Dermis microvascular lymphatic vessel endothelial cell (primary cell): ENCODE results near the gene MAPRE3. TPM values are rescaled to one million over a fixed set of nuclear protein-coding genes. Genes with fewer than 3 reads are reported as not detected.

ENCODE experiments used
- DNase-seq, 2 donors: peaks; one replicate each; pipeline versions ENCODE4 v3.0.0 to v3.0.0-alpha.2; 2010; ENCODE audit warnings: low read depth in 2 of 2
- total RNA-seq: library from RNA; depleted of rRNA; stranded (reverse); fragments of >200 nt; gene quantifications from 2 replicates; pipeline ENCODE4 v1.2.1, GENCODE V29; 2014

The MAPRE3 gene
- total RNA-seq, 1 donor from 2014 or later: 0.64 TPM

GRCh38 chr2:27010139-27010538, 39.7 kb downstream of the MAPRE3 start:
- DNase-seq: no peak

DNA sequence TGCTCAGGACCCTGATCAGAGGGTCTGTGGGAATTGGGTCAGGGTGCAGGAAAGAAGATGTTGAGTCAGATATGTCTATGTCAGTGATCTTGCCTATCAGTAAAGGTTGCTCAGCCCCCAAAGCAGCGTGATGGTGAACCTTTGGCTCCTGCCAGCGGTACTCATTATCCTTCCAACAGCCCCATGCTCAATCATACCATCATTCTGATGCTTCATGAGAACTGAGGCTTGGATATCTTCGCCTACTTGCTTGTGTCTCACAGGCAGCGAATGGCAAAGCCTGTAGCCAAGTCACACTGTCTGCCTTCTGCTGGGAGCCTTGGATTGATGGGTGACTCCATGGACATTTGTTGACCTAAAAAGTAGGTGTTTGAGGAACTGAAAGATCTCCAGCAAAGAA, 43.3 kb downstream of the MAPRE3 start:
- no peak for DNase-seq

GRCh38 chr2:27014771-27015433, 44.5 kb downstream of the MAPRE3 start:
- no peak for DNase-seq

GRCh38 chr2:27016801-27017325, 46.4 kb downstream of the MAPRE3 start:
- peak; percentile 43 to 72 for DNase-seq

GRCh38 chr2:27018142-27018541, 47.7 kb downstream of the MAPRE3 start:
- DNase-seq: no peak

DNA sequence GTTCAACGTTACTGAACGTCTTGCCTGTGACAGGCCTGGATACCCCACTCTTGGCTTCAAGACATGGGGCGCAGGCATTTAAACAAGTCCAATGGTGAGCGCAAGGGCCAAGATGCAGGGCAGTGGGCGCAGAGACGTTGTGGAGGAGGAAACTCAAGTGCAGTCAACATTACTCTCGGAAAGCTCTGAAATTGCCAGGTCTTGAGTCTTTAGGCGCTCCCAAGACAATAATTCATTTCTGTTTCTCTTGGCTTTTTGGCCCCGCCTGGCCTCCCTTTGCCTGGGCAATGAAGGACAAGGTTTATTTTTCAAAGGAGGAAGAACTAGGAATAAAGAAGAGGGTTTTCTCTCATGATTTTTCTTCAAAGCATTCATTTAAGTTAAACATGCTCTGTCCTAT, 49.0 kb downstream of the MAPRE3 start:
- DNase-seq: no peak

DNA sequence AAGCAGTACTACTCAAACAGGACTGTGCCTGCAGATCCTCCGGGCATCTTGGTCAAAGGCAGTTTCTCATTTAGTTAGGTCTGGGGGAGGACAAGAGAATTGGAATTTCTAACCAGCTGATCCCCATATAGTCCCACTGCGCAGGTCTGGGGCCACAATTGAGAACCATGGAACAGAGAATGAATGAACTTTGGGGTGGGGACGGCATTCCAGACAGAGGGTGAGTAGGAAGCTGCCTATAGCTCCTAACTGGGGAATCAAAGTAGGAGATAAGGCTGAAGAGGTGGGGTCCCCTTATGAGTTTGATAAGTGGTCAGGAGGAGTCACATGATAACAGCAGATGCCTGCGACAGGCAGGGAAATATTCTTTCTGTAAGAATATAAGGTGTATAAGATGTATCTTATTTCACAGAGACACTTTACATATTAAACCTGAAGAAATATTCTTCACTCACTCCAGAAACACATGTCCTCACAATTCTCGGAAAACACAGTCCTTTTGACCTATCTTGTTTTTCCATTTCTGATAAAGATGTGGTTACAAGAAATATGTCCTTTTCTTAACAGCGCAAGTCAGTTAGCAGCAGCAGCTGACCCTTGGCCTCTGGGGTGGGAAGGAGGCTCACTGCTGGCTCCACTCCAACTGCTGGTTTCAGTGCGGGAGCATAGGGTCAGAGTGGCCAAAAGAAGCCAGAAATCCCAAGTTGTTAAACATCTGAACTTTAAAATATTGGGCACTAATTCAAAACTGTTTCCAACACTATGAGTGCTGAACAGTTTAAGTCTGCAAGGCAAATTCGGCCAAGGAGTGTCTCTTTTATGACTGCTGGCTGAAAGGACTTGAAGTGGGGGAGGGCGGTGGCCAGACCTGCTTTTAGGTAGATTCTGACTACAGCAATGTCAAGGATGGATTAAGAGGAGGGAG, 49.8 kb downstream of the MAPRE3 start:
- DNase-seq: no peak

DNA sequence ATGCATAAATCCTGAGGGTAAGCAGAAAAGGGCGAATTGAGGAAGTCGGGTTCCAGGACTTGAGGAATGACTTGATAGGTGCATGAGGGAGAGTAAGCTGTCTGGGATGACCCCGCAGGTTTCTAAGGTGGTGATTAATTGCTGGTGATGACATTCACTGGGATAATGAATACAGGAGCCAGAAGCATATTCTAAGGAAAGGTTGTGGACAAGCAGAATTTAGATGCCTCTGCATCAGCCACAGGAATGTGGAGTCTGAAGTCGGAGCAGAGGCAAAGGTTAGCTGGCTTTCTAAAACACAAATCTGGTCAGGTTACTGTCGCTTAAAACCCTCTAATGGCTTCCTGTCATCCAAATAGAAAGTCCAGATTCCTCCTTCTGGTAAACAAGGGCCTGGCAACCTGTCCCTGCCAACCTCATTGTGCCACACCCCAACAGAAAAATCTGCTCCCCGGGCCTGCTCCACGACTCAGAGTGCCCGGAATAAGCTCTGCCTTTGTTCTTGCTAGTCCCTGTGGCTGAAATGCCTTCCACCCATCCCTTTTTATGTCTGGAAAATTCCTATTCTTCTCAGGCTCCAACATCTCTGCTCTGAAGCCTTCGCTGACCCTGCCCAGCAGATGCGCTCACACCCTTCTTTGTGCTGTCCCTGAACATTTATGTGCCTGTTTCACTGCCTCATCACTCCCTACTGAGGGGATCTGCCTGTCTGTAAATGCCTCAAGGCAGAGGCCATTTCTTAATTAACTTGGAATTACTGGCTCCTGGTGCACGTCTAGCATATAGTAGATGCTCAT, 51.0 kb downstream of the MAPRE3 start:
- DNase-seq: no peak

DNA sequence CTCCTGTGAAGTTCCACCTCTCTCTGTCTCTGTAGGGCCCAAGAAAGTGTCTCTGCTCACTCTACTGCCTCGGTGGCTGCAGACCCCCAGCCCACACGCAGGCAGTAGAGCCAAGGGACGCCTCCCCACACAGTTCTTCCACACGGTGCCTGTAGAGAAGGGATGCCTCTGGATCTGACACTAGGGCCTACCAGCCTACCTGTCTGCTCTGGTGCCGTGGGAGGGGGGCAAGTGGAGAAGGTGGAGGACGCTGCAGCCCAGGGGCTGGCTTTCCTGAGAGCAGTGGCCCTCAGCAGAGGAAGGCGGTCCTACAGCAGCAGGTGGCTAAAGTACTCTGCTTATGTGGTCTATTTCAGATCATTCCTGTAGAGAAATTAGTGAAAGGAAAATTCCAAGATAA, 53.3 kb downstream of the MAPRE3 start:
- no peak for DNase-seq

GRCh38 chr2:27024188-27024587, 53.8 kb downstream of the MAPRE3 start:
- no peak for DNase-seq

DNA sequence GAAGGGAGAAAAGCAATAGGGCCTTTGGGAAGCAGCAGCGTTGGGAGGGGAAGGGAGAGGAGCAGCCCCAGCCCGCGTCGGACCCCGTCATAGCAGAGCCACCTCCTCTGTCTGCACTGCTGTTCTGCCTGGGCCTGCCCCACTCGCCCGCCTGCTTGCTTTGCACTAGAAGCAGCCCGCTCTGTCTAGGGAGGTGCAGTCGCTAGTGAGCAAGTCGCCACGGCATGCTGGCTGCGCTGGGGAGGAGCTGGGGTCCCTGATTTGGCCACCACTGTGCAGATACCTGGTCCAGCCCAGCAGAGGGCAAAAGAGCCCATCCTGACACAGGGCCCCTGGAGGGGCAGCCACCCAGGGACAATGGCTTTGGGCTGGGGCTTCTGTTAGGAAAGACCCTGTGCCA, 54.4 kb downstream of the MAPRE3 start:
- no peak for DNase-seq

- DNase-seq: no peak
These were observed 54.9 kb downstream of the MAPRE3 start for GRCh38 chr2:27025281-27025800.

DNA sequence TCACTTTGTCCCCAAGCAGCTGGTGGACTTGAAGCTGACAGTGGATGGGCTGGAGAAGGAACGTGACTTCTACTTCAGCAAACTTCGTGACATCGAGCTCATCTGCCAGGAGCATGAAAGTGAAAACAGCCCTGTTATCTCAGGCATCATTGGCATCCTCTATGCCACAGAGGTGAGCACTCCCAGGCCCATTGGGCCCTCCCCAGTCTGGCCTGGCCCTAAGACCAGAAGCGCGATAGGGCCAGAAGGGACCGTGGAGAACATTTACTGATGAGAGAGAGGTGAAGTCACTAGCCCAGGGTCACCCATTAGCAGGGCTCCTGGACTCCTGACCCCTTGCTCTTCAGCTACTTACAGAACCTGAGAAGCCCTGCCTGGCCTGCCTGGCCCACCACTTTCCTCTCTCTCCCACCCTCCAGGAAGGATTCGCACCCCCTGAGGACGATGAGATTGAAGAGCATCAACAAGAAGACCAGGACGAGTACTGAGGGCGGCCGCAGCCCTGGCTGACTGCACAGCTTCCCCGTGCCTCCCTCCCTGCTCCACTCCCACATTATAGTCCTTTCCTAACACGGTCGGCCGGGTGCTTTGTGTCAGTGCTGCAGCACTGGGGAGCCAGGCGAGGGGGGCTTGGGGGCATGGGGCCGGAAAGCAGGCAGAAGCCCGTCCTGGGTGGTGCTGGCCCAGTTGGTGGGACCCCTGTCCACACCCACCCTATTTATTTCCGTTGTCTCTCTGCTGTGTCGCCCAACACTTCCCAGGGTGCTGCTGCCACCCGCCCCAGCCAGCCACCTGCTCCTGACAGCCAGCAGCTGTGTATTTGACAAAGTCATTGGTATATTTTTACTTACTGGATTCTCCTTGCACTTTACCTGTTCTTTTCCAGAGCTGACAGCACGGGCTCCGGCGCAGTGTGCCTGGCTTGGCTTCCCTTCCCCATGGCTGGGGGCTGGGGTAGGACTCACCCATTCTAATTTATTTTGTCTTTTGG, 55.7 kb downstream of the MAPRE3 start:
- DNase-seq: no peak

DNA sequence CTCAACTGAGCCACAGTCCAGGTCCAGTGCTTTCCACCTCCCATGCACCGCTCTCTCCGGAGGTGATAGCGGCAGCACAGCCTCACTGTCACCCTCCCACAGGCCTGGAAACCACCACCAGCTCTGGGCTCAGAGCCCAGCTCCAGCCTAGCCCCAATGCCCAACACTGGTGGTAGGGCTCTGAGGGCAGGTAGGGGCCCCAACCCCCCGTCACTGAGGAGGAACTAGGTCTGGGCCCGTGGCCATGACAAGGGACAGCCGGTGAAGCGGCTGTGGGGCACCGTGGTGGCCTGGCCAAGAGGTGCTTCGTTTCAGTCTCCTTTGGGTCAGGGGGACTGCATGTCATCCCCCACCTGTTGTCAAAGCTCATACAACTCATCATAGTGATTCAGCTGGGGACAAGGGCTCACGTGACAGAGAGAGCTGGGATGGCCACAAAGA, 56.8 kb downstream of the MAPRE3 start:
- no peak for DNase-seq

GRCh38 chr2:27029051-27029450, 58.6 kb downstream of the MAPRE3 start:
- peak in 1 of 2 donors; percentile 17 for DNase-seq

DNA sequence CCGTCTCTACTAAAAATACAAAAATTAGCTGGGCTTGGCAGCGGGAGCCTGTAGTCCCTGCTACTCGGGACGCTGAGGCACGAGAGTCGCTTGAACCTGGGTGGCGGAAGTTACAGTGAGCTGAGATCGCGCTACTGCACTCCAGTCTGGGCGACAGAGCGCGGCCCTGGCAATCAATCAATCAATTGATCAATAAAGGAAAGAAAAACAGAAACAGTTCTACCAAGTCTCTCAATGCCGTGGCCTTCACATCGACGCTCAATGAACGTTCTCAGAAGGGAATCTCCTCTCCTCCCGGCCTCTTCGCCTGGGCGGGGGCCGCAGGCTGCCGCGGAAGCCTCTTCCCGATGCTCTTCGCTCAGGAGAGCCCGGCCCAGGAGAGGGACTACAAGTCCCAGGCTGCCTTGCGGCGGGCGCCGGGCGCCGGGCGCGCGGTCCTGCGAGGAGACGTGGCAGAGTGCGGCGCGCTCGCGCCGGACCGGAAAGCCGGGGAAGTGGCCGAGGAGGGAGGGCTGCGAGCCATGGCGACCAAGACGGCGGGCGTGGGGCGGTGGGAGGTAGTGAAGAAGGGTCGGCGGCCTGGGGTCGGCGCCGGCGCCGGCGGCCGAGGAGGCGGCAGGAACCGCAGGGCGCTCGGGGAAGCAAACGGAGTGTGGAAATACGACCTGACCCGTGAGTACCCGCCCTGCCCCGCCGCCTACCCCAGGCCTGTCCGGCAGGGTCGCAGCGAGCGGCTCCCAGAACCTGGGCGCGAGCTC, 62.2 kb downstream of the MAPRE3 start, which contains the start of gene TMEM214:
TMEM214 (plus strand) TSS at position 471 of the 758 bp plus-strand sequence; CDS start at position 522, 51 bp downstream.
- peak; percentile 73 to 92 for DNase-seq

DNA sequence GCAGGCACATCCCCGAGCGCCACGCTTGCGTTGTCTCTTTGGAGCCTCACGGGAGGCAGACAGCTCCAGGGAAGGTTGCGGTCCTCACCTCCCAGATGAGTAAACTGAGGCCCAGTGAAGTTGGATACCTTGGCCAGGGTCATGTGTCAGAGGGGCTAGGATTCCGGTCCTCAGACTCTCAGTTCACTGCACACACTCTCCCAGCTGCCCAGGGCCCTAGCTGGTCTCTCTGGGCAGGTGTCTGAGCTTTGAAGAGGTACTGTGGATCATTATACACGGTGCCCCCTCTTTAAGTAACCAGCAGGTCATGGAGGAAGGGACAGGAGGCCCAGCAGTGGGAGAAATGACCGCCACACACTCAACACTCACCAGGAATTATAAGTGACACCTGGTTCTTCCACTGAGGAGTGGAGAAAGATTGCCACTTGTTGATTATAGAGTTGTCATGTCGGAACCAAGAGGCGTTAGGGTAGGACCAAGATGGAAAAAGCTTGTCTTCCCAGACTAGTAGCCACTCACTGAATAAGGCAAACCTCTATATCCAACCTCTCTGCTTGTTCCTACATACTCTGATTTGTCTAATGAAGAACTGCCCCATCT, 62.9 kb downstream of the MAPRE3 start:
- DNase-seq: peak in 1 of 2 donors; percentile 12

GRCh38 chr2:27038012-27038411, 67.6 kb downstream of the MAPRE3 start:
- no peak for DNase-seq
